ENCODE data around the gene IFNA14. TPM values are rescaled to one million over a fixed set of nuclear protein-coding genes. Genes with fewer than 3 reads are reported as not detected.

IFNA14 gene
- total RNA-seq, 1 experiment from 2014 or later, result not detected

GRCh38 chr9:21251638-21252037 is 11.8 kb upstream of the IFNA14 start:
- Mint-ChIP-seq H3K36me3 (no peaks in the 10 kb centered on the region), H3K27ac (no peak overlapping the region), H3K9me3 (no peaks in the 10 kb centered on the region), H3K4me1 (peaks cover 17% of the 10 kb centered on the region), H3K4me3 (no peak overlapping the region), H3K27me3 (ENCODE audit: low read depth) (peaks cover 21% of the 10 kb centered on the region)
- DNase-seq (ENCODE audit: low spot score) (no peak), ATAC-seq (peak; percentile 35)
- CTCF ChIA-PET, result interaction anchor here (0.6 to 4.7 kb wide), 12 partner anchors 9 to 457 kb away, joined by 3 to 25 read pairs (median 4); no protein-coding TSS in a partner anchor
- POLR2A ChIA-PET, result no interaction called here
- TF ChIP-seq NR2C2 (CRISPR knock-in tag; IDR thresholded peaks at IDR 0.05), result no peak
- no peak for TF ChIP-seq NR3C1 (CRISPR knock-in tag; conservative IDR thresholded peaks at IDR 0.05; ENCODE audit: low read depth)
- no peak for TF ChIP-seq JUN (CRISPR knock-in tag; IDR thresholded peaks at IDR 0.05)
- TF ChIP-seq HMGXB4 (CRISPR knock-in tag; IDR thresholded peaks at IDR 0.05), result no peak
- no peak for TF ChIP-seq ZNF512 (CRISPR knock-in tag; IDR thresholded peaks at IDR 0.05; ENCODE audit: borderline replicate concordance)
- TF ChIP-seq ZMAT4 (CRISPR knock-in tag; IDR thresholded peaks at IDR 0.05), result no peak
- no peak for TF ChIP-seq SOX15 (CRISPR knock-in tag; IDR thresholded peaks at IDR 0.05)
- no peak for TF ChIP-seq MLX (CRISPR knock-in tag; IDR thresholded peaks at IDR 0.05)
- no peak for TF ChIP-seq ZNF396 (CRISPR knock-in tag; IDR thresholded peaks at IDR 0.05; ENCODE audit: borderline replicate concordance)

GRCh38 chr9:21251190-21251589 is 11.4 kb upstream of the IFNA14 start:
- peaks cover 17% of the 10 kb centered on the region for H3K4me1 Mint-ChIP-seq
- H3K27ac Mint-ChIP-seq, result no peak overlapping the region
- H3K4me3 Mint-ChIP-seq, result no peak overlapping the region
- ChIA-PET CTCF (interaction anchor here (0.6 to 4.7 kb wide), 10 partner anchors 15 to 215 kb away, joined by 3 to 25 read pairs (median 4); no protein-coding TSS in a partner anchor), POLR2A (no interaction called here)
- peaks cover 16% of the 10 kb centered on the region for H3K27me3 Mint-ChIP-seq (ENCODE audit: low read depth)
- no peak for DNase-seq (ENCODE audit: low spot score)
- peak; percentile 75 for ATAC-seq
- no peaks in the 10 kb centered on the region for H3K36me3 Mint-ChIP-seq
- H3K9me3 Mint-ChIP-seq, result no peaks in the 10 kb centered on the region
- TF ChIP-seq TCF7 (CRISPR knock-in tag; IDR thresholded peaks at IDR 0.05; ENCODE audit: low read depth), result no peak
- TF ChIP-seq OVOL2 (CRISPR knock-in tag; IDR thresholded peaks at IDR 0.05; ENCODE audit: borderline replicate concordance), result no peak
- TF ChIP-seq ARID4B (CRISPR knock-in tag; IDR thresholded peaks at IDR 0.05; ENCODE audit: borderline replicate concordance), result no peak
- TF ChIP-seq ATF1 (CRISPR knock-in tag; IDR thresholded peaks at IDR 0.05), result no peak
- no peak for TF ChIP-seq ZNF532 (CRISPR knock-in tag; IDR thresholded peaks at IDR 0.05; ENCODE audit: borderline replicate concordance)
- no peak for TF ChIP-seq FOXP4 (CRISPR knock-in tag; IDR thresholded peaks at IDR 0.05)
- TF ChIP-seq CTCF (IDR thresholded peaks at IDR 0.05), result no peak
